ENCODE measurements around the gene KLC1.

The KLC1 gene

GRCh38 chr14:103659631-103660030, 30.6 kb downstream of the KLC1 start:
- no peak for DNase-seq (ENCODE audit: low spot score)

GRCh38 chr14:103662029-103662428, 33.0 kb downstream of the KLC1 start:
- no peak for DNase-seq (ENCODE audit: low spot score)

GRCh38 chr14:103662591-103662990, 33.6 kb downstream of the KLC1 start:
- no peak for DNase-seq (ENCODE audit: low spot score)

- DNase-seq (ENCODE audit: low spot score) = no peak
Observed at GRCh38 chr14:103663506-103663905, 34.5 kb downstream of the KLC1 start.

- no peak for DNase-seq (ENCODE audit: low spot score)
Observed at GRCh38 chr14:103667671-103668070, 38.7 kb downstream of the KLC1 start.

- DNase-seq (ENCODE audit: low spot score) = no peak
Observed at GRCh38 chr14:103668117-103668516, 39.1 kb downstream of the KLC1 start.

- no peak for DNase-seq (ENCODE audit: low spot score)
Observed at GRCh38 chr14:103669370-103669769, 40.4 kb downstream of the KLC1 start.

GRCh38 chr14:103671911-103672310, 42.9 kb downstream of the KLC1 start:
- DNase-seq (ENCODE audit: low spot score) = no peak

- DNase-seq (ENCODE audit: low spot score) = no peak
Observed at GRCh38 chr14:103675957-103676356, 46.9 kb downstream of the KLC1 start.

- no peak for DNase-seq (ENCODE audit: low spot score)
Observed at GRCh38 chr14:103676881-103677675, 48.1 kb downstream of the KLC1 start.

GRCh38 chr14:103679351-103679750, 50.3 kb downstream of the KLC1 start:
- peak; percentile 55 for DNase-seq (ENCODE audit: low spot score)

- DNase-seq (ENCODE audit: low spot score) = no peak
Observed at GRCh38 chr14:103680491-103681231, 51.6 kb downstream of the KLC1 start.

GRCh38 chr14:103683139-103683538, 54.1 kb downstream of the KLC1 start:
- no peak for DNase-seq (ENCODE audit: low spot score)

- DNase-seq (ENCODE audit: low spot score) = no peak
Observed at GRCh38 chr14:103684471-103684870, 55.5 kb downstream of the KLC1 start.

GRCh38 chr14:103684871-103685270, 55.9 kb downstream of the KLC1 start:
- DNase-seq (ENCODE audit: low spot score) = no peak

GRCh38 chr14:103685276-103686211, 56.5 kb downstream of the KLC1 start:
- no peak for DNase-seq (ENCODE audit: low spot score)

- no peak for DNase-seq (ENCODE audit: low spot score)
Observed at GRCh38 chr14:103686831-103687485, 57.9 kb downstream of the KLC1 start.

- no peak for DNase-seq (ENCODE audit: low spot score)
Observed at GRCh38 chr14:103687712-103688111, 58.7 kb downstream of the KLC1 start.

- no peak for DNase-seq (ENCODE audit: low spot score)
Observed at GRCh38 chr14:103688441-103688840, 59.4 kb downstream of the KLC1 start.

- no peak for DNase-seq (ENCODE audit: low spot score)
Observed at GRCh38 chr14:103688906-103689902, 60.2 kb downstream of the KLC1 start.

- DNase-seq (ENCODE audit: low spot score) = no peak
Observed at GRCh38 chr14:103690332-103690731, 61.3 kb downstream of the KLC1 start.

Data from hematopoietic multipotent progenitor cell treated with erythropoietin and hydrocortisone succinate and interleukin-3 and kit ligand, for 17 days (in vitro differentiated cells).